SK-N-SH treated with all-trans-retinoic acid at 6 μM for 48 hours (cell line): ENCODE measurements around the gene DDX19B.

Experiments
- ATAC-seq: fragments of 200-7000 bp; cut with Tn5 transposase; 3 replicates; pipeline ENCODE4 v1.9.1; 2020; ENCODE audit warnings: mild to moderate bottlenecking, moderate library complexity
- ARNTL ChIP-seq: fragments of 450-650 bp; formaldehyde crosslinking; IDR thresholded peaks from 2 replicates; pipeline ENCODE4 v1.5.0; 2020; ENCODE audit warnings: low read depth, mild to moderate bottlenecking, moderate library complexity, borderline replicate concordance
- BACH2 ChIP-seq: fragments of 250-450 bp; sonication (Bioruptor Pico); IDR thresholded peaks from 2 replicates; pipeline ENCODE4 v1.9.0; 2021; ENCODE audit warnings: mild to moderate bottlenecking, borderline replicate concordance
- CSDC2 ChIP-seq: fragments of 250-450 bp; sonication (Bioruptor Pico); IDR thresholded peaks from 2 replicates; pipeline ENCODE4 v1.5.0; 2020; ENCODE audit warnings: mild to moderate bottlenecking, moderate library complexity
- GLIS3 ChIP-seq: fragments of 250-450 bp; sonication (Bioruptor Pico); IDR thresholded peaks from 2 replicates; pipeline ENCODE4 v1.5.0; 2020; ENCODE audit warnings: mild to moderate bottlenecking, moderate library complexity
- ISL1 ChIP-seq: fragments of 250-450 bp; sonication (Bioruptor Pico); IDR thresholded peaks from 2 replicates; pipeline ENCODE4 v2.1.2; 2022; ENCODE audit warnings: mild to moderate bottlenecking, moderate library complexity
- OSR1 ChIP-seq: fragments of 250-450 bp; sonication (Bioruptor Pico); IDR thresholded peaks from 2 replicates; pipeline ENCODE4 v1.8.0; 2022; ENCODE audit warnings: moderate library complexity, mild to moderate bottlenecking, inconsistent platforms
- PATZ1 ChIP-seq: fragments of 250-450 bp; sonication (Bioruptor Pico); IDR thresholded peaks from 2 replicates; pipeline ENCODE4 v1.8.0; 2020; ENCODE audit warnings: mild to moderate bottlenecking, moderate library complexity, borderline replicate concordance
- PPARA ChIP-seq: fragments of 250-450 bp; sonication (Bioruptor Pico); IDR thresholded peaks from 2 replicates; pipeline ENCODE4 v1.5.0; 2020; ENCODE audit warnings: mild to moderate bottlenecking, borderline replicate concordance
- RARB ChIP-seq: fragments of 250-450 bp; sonication (Bioruptor Pico); IDR thresholded peaks from 2 replicates; pipeline ENCODE4 v1.8.0; 2021; ENCODE audit warnings: mild to moderate bottlenecking, moderate library complexity
- SNAI2 ChIP-seq: fragments of 250-450 bp; sonication (Bioruptor Pico); IDR thresholded peaks from 2 replicates; pipeline ENCODE4 v1.5.0; 2020; ENCODE audit warnings: mild to moderate bottlenecking, moderate library complexity
- TCF4 ChIP-seq: fragments of 250-450 bp; sonication (Bioruptor Pico); IDR thresholded peaks from 2 replicates; pipeline ENCODE4 v1.8.0; 2021; ENCODE audit warnings: mild to moderate bottlenecking, moderate library complexity, borderline replicate concordance
- TOX ChIP-seq: fragments of 250-450 bp; sonication (Bioruptor Pico); IDR thresholded peaks from 2 replicates; pipeline ENCODE4 v1.8.0; 2021; ENCODE audit warnings: mild to moderate bottlenecking, moderate library complexity, borderline replicate concordance
- ZC3H10 ChIP-seq: fragments of 250-450 bp; sonication (Bioruptor Pico); IDR thresholded peaks from 2 replicates; pipeline ENCODE4 v1.5.1; 2021; ENCODE audit warnings: mild to moderate bottlenecking, moderate library complexity
- ZFP3 ChIP-seq: fragments of 250-450 bp; sonication (Bioruptor Pico); IDR thresholded peaks from 2 replicates; pipeline ENCODE4 v1.5.0; 2020; ENCODE audit warnings: mild to moderate bottlenecking, moderate library complexity
- ZNF565 ChIP-seq: fragments of 450-650 bp; formaldehyde crosslinking; conservative IDR thresholded peaks from 2 replicates; pipeline ENCODE4 v1.5.0; 2020; ENCODE audit warnings: low read depth, mild to moderate bottlenecking, moderate library complexity
- ZNF70 ChIP-seq: fragments of 450-650 bp; formaldehyde crosslinking; IDR thresholded peaks from 2 replicates; pipeline ENCODE4 v1.5.0; 2020; ENCODE audit warnings: mild to moderate bottlenecking, moderate library complexity
- ZNF8 ChIP-seq: fragments of 450-650 bp; formaldehyde crosslinking; IDR thresholded peaks from 2 replicates; pipeline ENCODE4 v1.5.0; 2020; ENCODE audit warnings: mild to moderate bottlenecking, moderate library complexity
- TF ChIP-seq, protein P1 (sequence below): fragments of 250-450 bp; sonication (Bioruptor Pico); IDR thresholded peaks from 2 replicates; pipeline ENCODE4 v1.5.0; 2020; ENCODE audit warnings: mild to moderate bottlenecking, moderate library complexity
- TF ChIP-seq, protein P2 (sequence below): fragments of 250-450 bp; sonication (Bioruptor Pico); IDR thresholded peaks from 2 replicates; pipeline ENCODE4 v1.5.1; 2021; ENCODE audit warnings: mild to moderate bottlenecking, moderate library complexity
- TF ChIP-seq, protein P3 (sequence below): fragments of 250-450 bp; sonication (Bioruptor Pico); IDR thresholded peaks from 2 replicates; pipeline ENCODE4 v1.5.1; 2020; ENCODE audit warnings: low read depth, mild to moderate bottlenecking, moderate library complexity
- TF ChIP-seq, protein P4 (sequence below): fragments of 250-450 bp; sonication (Bioruptor Pico); IDR thresholded peaks from 2 replicates; pipeline ENCODE4 v1.8.0; 2021; ENCODE audit warnings: low read depth, mild to moderate bottlenecking, moderate library complexity, borderline replicate concordance

The DDX19B gene

DNA sequence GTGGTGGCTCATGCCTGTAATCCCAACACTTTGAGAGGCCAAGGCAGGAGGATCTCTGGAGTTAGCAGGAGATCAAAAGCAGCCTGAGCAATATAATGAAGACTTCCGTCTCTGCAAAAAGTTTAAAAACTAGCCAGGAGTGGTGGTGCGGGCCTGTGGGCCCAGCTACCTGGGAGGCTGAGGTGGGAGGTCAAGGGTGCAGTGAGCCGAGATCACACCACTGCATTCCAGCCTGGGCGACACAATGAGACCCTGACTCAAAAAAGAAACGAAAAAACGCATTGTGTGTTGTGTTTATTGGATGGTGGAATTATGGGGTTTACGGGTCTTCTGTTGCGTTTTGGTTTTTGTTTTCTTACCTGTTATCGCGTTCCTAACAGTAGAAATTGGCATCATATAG lies 46.9 kb downstream of the DDX19B start:
- TF ChIP-seq ZFP3 (CRISPR knock-in tag) (no peak), TCF4 (CRISPR knock-in tag) (no peak), OSR1 (CRISPR knock-in tag) (no peak), ISL1 (CRISPR knock-in tag) (no peak), PPARA (CRISPR knock-in tag) (no peak), TOX (CRISPR knock-in tag) (no peak), ZNF8 (no peak), ZNF565 (no peak), GLIS3 (no peak), SNAI2 (no peak), PATZ1 (no peak)
- TF ChIP-seq, protein P1, sequence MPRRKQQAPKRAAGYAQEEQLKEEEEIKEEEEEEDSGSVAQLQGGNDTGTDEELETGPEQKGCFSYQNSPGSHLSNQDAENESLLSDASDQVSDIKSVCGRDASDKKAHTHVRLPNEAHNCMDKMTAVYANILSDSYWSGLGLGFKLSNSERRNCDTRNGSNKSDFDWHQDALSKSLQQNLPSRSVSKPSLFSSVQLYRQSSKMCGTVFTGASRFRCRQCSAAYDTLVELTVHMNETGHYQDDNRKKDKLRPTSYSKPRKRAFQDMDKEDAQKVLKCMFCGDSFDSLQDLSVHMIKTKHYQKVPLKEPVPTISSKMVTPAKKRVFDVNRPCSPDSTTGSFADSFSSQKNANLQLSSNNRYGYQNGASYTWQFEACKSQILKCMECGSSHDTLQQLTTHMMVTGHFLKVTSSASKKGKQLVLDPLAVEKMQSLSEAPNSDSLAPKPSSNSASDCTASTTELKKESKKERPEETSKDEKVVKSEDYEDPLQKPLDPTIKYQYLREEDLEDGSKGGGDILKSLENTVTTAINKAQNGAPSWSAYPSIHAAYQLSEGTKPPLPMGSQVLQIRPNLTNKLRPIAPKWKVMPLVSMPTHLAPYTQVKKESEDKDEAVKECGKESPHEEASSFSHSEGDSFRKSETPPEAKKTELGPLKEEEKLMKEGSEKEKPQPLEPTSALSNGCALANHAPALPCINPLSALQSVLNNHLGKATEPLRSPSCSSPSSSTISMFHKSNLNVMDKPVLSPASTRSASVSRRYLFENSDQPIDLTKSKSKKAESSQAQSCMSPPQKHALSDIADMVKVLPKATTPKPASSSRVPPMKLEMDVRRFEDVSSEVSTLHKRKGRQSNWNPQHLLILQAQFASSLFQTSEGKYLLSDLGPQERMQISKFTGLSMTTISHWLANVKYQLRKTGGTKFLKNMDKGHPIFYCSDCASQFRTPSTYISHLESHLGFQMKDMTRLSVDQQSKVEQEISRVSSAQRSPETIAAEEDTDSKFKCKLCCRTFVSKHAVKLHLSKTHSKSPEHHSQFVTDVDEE (CRISPR knock-in tag) = no peak
- ATAC-seq = no peak

DNA sequence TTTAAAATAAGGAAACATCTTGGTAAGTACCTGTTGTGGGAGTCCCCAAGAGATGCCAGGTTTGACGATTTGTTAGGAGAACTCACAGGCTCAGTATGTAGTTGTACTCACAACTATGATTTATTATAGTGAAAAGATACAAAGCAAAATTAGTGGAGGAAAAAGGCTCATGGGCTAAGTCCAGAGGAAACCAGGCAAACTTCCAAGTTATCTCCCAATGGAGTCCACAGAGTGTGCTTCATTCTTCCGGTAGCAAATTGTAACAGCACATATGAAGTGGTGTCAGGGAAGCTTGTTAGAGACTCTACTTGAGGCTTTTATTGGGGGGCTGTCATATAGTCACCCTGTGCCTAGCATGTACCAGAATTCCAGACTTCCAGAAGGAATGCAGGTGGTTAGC lies 50.0 kb downstream of the DDX19B start:
- no peak for ATAC-seq
- TF ChIP-seq RARB (CRISPR knock-in tag) (no peak), ZC3H10 (CRISPR knock-in tag) (no peak), ZNF70 (CRISPR knock-in tag) (no peak), OSR1 (CRISPR knock-in tag) (no peak), ARNTL (no peak), PPARA (CRISPR knock-in tag) (no peak), SNAI2 (no peak), TOX (CRISPR knock-in tag) (no peak), CSDC2 (no peak), BACH2 (CRISPR knock-in tag) (no peak), ZNF8 (no peak), TCF4 (CRISPR knock-in tag) (no peak)
- TF ChIP-seq, protein P1 (CRISPR knock-in tag) = no peak
- TF ChIP-seq, protein P2, sequence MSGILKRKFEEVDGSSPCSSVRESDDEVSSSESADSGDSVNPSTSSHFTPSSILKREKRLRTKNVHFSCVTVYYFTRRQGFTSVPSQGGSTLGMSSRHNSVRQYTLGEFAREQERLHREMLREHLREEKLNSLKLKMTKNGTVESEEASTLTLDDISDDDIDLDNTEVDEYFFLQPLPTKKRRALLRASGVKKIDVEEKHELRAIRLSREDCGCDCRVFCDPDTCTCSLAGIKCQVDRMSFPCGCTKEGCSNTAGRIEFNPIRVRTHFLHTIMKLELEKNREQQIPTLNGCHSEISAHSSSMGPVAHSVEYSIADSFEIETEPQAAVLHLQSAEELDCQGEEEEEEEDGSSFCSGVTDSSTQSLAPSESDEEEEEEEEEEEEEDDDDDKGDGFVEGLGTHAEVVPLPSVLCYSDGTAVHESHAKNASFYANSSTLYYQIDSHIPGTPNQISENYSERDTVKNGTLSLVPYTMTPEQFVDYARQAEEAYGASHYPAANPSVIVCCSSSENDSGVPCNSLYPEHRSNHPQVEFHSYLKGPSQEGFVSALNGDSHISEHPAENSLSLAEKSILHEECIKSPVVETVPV = no peak
- TF ChIP-seq, protein P3, sequence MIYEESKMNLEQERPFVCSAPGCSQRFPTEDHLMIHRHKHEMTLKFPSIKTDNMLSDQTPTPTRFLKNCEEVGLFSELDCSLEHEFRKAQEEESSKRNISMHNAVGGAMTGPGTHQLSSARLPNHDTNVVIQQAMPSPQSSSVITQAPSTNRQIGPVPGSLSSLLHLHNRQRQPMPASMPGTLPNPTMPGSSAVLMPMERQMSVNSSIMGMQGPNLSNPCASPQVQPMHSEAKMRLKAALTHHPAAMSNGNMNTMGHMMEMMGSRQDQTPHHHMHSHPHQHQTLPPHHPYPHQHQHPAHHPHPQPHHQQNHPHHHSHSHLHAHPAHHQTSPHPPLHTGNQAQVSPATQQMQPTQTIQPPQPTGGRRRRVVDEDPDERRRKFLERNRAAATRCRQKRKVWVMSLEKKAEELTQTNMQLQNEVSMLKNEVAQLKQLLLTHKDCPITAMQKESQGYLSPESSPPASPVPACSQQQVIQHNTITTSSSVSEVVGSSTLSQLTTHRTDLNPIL (CRISPR knock-in tag) = no peak
- TF ChIP-seq, protein P4, sequence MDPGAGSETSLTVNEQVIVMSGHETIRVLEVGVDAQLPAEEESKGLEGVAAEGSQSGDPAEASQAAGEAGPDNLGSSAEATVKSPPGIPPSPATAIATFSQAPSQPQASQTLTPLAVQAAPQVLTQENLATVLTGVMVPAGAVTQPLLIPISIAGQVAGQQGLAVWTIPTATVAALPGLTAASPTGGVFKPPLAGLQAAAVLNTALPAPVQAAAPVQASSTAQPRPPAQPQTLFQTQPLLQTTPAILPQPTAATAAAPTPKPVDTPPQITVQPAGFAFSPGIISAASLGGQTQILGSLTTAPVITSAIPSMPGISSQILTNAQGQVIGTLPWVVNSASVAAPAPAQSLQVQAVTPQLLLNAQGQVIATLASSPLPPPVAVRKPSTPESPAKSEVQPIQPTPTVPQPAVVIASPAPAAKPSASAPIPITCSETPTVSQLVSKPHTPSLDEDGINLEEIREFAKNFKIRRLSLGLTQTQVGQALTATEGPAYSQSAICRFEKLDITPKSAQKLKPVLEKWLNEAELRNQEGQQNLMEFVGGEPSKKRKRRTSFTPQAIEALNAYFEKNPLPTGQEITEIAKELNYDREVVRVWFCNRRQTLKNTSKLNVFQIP (CRISPR knock-in tag) = no peak
